B cell (primary cell): Measurements from ENCODE around the gene ESRRA. TPM values are rescaled to one million over a fixed set of nuclear protein-coding genes. Genes with fewer than 3 reads are reported as not detected.

Experiments used
- ATAC-seq: fragments of 200-7000 bp; cut with Tn5 transposase; one replicate; pipeline ENCODE4 v1.10.0; 2021; ENCODE audit warnings: low read depth, mild to moderate bottlenecking, moderate number of reproducible peaks, moderate library complexity
- CTCF ChIA-PET: fragments of 350-600 bp; sonication (Branson Sonifier 250); formaldehyde crosslinking; loops from one replicate; lab custom pipeline; 2021; ENCODE audit warnings: antibody characterized with exemption, inconsistent platforms; lab: Charles Lee
- POLR2A ChIA-PET: fragments of 350-600 bp; sonication (Branson Sonifier 250); formaldehyde crosslinking; loops from one replicate; lab custom pipeline; 2021; ENCODE audit warnings: antibody characterized with exemption; lab: Charles Lee
- DNase-seq: peaks from one replicate; pipeline ENCODE4 v3.0.0; 2013
- H2AFZ ChIP-seq: 2 replicates; pipeline ENCODE4 v1.6.1; 2012; ENCODE audit warnings: mild to moderate bottlenecking, low read depth, low read length; ENCODE audit not compliant: insufficient read depth, poor library complexity, severe bottlenecking
- H3K27ac ChIP-seq, 2 donors: 1 replicate in 1 of 2; 2 replicates in 1 of 2; pipeline ENCODE4 v1.5.1; 2012 to 2013; ENCODE audit warnings: low read length in 2 of 2, mild to moderate bottlenecking in 2 of 2, moderate library complexity in 1 of 2
- H3K27me3 ChIP-seq, 4 experiments: fragments of 200-600 bp in 1 of 4; sonication (generic) in 1 of 4; replicated peaks in 1 of 4; 1 replicate in 2 of 4; 2 replicates in 2 of 4; pipeline versions ENCODE4 v1.6.1 to v1.7.0; 2013 to 2016; ENCODE audit warnings: low read length in 3 of 4, mild to moderate bottlenecking in 2 of 4, mixed read lengths in 1 of 4, moderate library complexity in 1 of 4; ENCODE audit not compliant: insufficient read depth in 4 of 4, control insufficient read depth in 3 of 4; ENCODE audit errors: control extremely low read depth in 1 of 4
- H3K36me3 ChIP-seq, 2 experiments: replicated peaks in 1 of 2; 1 replicate in 1 of 2; 2 replicates in 1 of 2; pipeline versions ENCODE4 v1.6.1 to v1.7.1; 2013; ENCODE audit warnings: low read length in 1 of 2; ENCODE audit not compliant: insufficient read depth in 2 of 2, control insufficient read depth in 1 of 2; ENCODE audit errors: control extremely low read depth in 1 of 2, extremely low read depth in 1 of 2
- H3K4me1 ChIP-seq, 2 donors: fragments of 200-600 bp in 1 of 2; sonication (generic) in 1 of 2; 1 replicate in 1 of 2; 2 replicates in 1 of 2; pipeline versions ENCODE4 v1.5.1 to v1.6.1; 2013 to 2017; ENCODE audit warnings: low read length in 2 of 2; ENCODE audit not compliant: control insufficient read depth in 2 of 2, insufficient read depth in 2 of 2
- H3K4me2 ChIP-seq: replicated peaks from 2 replicates; pipeline ENCODE3; 2012; ENCODE audit warnings: mild to moderate bottlenecking, low read depth, low read length; ENCODE audit not compliant: poor library complexity, severe bottlenecking
- H3K4me3 ChIP-seq, 5 experiments: fragments of 200-600 bp in 1 of 5; sonication (generic) in 1 of 5; 1 replicate in 3 of 5; 2 replicates in 2 of 5; pipeline versions ENCODE4 v1.5.1 to v1.7.0; 2011 to 2016; ENCODE audit warnings: low read length in 4 of 5, mild to moderate bottlenecking in 4 of 5, low read depth in 2 of 5, control low read depth in 1 of 5, moderate library complexity in 1 of 5; ENCODE audit not compliant: insufficient read depth in 1 of 5; ENCODE audit errors: control extremely low read depth in 1 of 5, extremely low read depth in 1 of 5
- H3K79me2 ChIP-seq: fragments of 200-600 bp; sonication (generic); one replicate; pipeline ENCODE4 v1.6.0; 2016; ENCODE audit warnings: low read length; ENCODE audit not compliant: control insufficient read depth, insufficient read depth
- H3K9ac ChIP-seq: fragments of 200-600 bp; sonication (generic); 2 replicates; pipeline ENCODE4 v1.6.1; 2017; ENCODE audit warnings: mild to moderate bottlenecking, low read length, moderate library complexity
- H3K9me3 ChIP-seq, 3 donors: one replicate each; pipeline versions ENCODE4 v1.6.1 to v1.7.1; 2013; ENCODE audit warnings: low read length in 2 of 3; ENCODE audit not compliant: control insufficient read depth in 2 of 3, insufficient read depth in 1 of 3; ENCODE audit errors: control extremely low read depth in 1 of 3
- H4K20me1 ChIP-seq: 2 replicates; pipeline ENCODE4 v1.6.0; 2012; ENCODE audit warnings: mild to moderate bottlenecking, low read length; ENCODE audit not compliant: insufficient read depth, control insufficient read depth, poor library complexity, severe bottlenecking
- H3K27ac Mint-ChIP-seq: one replicate; pipeline ENCODE4 v1.8.0; 2021; ENCODE audit warnings: mixed read lengths
- H3K27me3 Mint-ChIP-seq: one replicate; pipeline ENCODE4 v1.8.0; 2021; ENCODE audit warnings: mixed read lengths
- H3K4me1 Mint-ChIP-seq: one replicate; pipeline ENCODE4 v1.8.0; 2021; ENCODE audit warnings: mixed read lengths
- H3K4me3 Mint-ChIP-seq: one replicate; pipeline ENCODE4 v1.8.0; 2021; ENCODE audit warnings: mixed read lengths
- H3K9me3 Mint-ChIP-seq: one replicate; pipeline ENCODE4 v1.8.0; 2022; ENCODE audit warnings: mixed read lengths; ENCODE audit not compliant: insufficient read depth
- EZH2 ChIP-seq: IDR thresholded peaks from 2 replicates; pipeline ENCODE4 v1.6.1; 2012; ENCODE audit warnings: borderline replicate concordance, low read depth, mild to moderate bottlenecking, moderate library complexity, low read length; ENCODE audit not compliant: insufficient read depth, poor library complexity, severe bottlenecking
- WGBS: methylation state at CpG from one replicate; pipeline ENCODE4 v1.1.5; 2013; ENCODE audit warnings: missing lambda C conversion rate; ENCODE audit not compliant: insufficient coverage; 5-methylcytosine and 5-hydroxymethylcytosine counted together
- intact Hi-C: fragments of 100-400 bp; cut with micrococcal nuclease; formaldehyde crosslinking; loops from one replicate; pipeline ENCODE4 v1.10.0; 2022
- polyA plus RNA-seq: library from polyadenylated mRNA; depleted of rRNA; stranded (reverse); fragments of >200 nt; gene quantifications from 2 replicates; pipeline ENCODE4 v1.2.3, GENCODE V29; 2012
- total RNA-seq, 2 donors: library from RNA; stranded (reverse); fragments of 120-200 nt in 1 of 2; gene quantifications; 1 replicate in 1 of 2; 2 replicates in 1 of 2; pipeline versions ENCODE4 v1.2.3 to v1.2.4, GENCODE V29; 2013 to 2022
- TF ChIP-seq, protein P1 (sequence below): fragments of 200-600 bp; IDR thresholded peaks from one replicate; pipeline ENCODE4 v1.8.0; 2022; ENCODE audit warnings: antibody characterized with exemption, mild to moderate bottlenecking

ESRRA gene
- total and polyA plus RNA-seq, 2 donors (not counting 1 experiment from before 2014, with no cell fraction given), result 16.3 to 39.6 TPM

DNA sequence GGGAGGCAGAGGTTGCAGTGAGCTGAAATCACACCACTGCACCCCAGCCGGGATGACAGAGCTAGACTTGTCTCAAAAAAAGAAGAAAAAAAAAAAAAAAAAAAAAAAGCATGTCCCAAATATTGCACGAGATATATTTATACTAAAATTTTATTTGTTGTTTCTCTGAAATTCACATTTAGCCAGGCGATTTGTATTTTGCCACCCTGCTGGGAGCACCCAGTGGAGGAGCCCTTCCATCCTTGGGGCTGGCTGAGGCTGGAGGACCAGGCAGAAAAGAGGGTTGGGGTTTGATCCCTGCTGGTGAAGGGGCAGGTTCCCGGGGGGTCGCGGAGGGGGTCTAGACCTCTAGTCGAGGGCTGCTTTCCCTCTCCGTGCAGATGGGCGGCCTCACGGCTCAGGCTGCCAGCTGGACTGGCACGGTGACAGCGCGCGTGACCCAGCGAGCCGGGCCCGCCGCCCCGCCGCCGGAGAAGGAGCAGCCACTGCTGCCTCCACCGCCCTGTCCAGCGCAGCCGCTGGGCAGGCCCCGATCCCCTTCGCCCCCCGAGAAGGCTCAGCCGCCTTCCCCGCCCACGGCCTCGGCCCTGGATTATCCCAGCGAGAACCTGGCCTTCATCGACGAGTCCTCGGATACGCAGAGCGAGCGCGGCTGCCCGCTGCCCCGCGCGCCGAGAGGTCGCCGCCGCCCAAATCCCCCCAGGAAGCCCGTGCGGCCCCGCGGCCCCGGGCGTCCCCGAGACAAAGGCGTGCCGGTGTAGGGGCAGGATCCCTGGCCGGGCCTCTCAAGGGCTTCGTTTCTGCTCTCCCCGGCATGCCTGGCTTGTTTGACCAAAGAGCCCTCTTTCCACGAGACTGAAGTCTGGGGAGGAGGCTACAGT, 6.1 kb upstream of the ESRRA start:
- H3K4me1 ChIP-seq, result peaks cover 34 to 43% of the 10 kb centered on the region in 2 donors
- H3K27ac Mint-ChIP-seq, result no peak overlapping the region
- peak overlapping the region; percentile 48 for H3K9ac ChIP-seq
- peaks cover 27% of the 10 kb centered on the region for H3K4me1 Mint-ChIP-seq
- peak overlapping the region; percentile 85 for H3K4me2 ChIP-seq
- ChIA-PET POLR2A (interaction anchor here (0.7 kb wide), 1 partner anchor 268 kb away, joined by 9 read pairs; no protein-coding TSS in a partner anchor), CTCF (interaction anchor here (0.8 to 1.0 kb wide), 2 partner anchors 30 to 94 kb away, joined by 3 to 6 read pairs; no protein-coding TSS in a partner anchor)
- H3K9me3 ChIP-seq, result peaks cover 0 to 31% (median 0%) of the 10 kb centered on the region in 3 donors
- H4K20me1 ChIP-seq, result peaks cover 16% of the 10 kb centered on the region
- H2AFZ ChIP-seq, result peak overlapping the region; percentile 33
- ATAC-seq (no peak), DNase-seq (peak; percentile 64)
- H3K27me3 Mint-ChIP-seq, result peaks cover 50% of the 10 kb centered on the region
- peak overlapping the region in 1 of 5 experiments; percentile 52 for H3K4me3 ChIP-seq
- H3K79me2 ChIP-seq, result no peaks in the 10 kb centered on the region
- intact Hi-C loops, result no loop called here
- TF ChIP-seq, protein P1, sequence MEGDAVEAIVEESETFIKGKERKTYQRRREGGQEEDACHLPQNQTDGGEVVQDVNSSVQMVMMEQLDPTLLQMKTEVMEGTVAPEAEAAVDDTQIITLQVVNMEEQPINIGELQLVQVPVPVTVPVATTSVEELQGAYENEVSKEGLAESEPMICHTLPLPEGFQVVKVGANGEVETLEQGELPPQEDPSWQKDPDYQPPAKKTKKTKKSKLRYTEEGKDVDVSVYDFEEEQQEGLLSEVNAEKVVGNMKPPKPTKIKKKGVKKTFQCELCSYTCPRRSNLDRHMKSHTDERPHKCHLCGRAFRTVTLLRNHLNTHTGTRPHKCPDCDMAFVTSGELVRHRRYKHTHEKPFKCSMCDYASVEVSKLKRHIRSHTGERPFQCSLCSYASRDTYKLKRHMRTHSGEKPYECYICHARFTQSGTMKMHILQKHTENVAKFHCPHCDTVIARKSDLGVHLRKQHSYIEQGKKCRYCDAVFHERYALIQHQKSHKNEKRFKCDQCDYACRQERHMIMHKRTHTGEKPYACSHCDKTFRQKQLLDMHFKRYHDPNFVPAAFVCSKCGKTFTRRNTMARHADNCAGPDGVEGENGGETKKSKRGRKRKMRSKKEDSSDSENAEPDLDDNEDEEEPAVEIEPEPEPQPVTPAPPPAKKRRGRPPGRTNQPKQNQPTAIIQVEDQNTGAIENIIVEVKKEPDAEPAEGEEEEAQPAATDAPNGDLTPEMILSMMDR, result no peak
- TF ChIP-seq EZH2, result peak; percentile 94
- H3K4me3 Mint-ChIP-seq, result peak overlapping the region; percentile 87
- H3K27ac ChIP-seq, result no peak overlapping the region
- H3K36me3 ChIP-seq, result no peaks in the 10 kb centered on the region
- WGBS, result 4% methylated on average over 56 of the region's 60 CpGs
- no peaks in the 10 kb centered on the region for H3K9me3 Mint-ChIP-seq
- H3K27me3 ChIP-seq, result peaks cover 0 to 84% (median 54%) of the 10 kb centered on the region in 4 experiments
